ENCODE data around the gene GTF3C1. TPM values are rescaled to one million over a fixed set of nuclear protein-coding genes. Genes with fewer than 3 reads are reported as not detected.
A peak's percentile ranks its signal among the peaks of the same experiment; 100 is the strongest.

The GTF3C1 gene
- total and polyA plus RNA-seq, 12 donors = 51.0 to 225 (median 84.3) TPM

DNA sequence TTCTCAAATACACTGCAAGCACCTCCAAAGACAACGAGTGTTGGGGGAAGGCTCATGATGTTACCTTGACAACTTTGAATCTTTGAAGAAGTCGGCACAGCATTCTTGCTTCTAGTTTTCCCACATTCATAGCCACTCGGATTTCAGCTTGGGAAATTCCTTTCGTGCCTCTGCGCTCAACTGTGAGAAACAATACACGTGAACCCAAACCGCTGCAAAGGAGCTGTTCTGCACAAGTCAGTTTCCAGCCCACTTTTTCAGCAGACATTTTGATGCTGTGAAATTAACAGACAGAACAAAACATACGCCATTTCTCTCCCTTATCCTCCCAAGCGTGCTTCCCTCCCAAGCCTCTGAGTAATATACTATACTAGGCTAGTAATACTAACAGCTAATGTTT lies 41.2 kb downstream of the GTF3C1 start:
- Histone ChIP-seq H3K4me3 (no peak overlapping the region), H3K9me3 (replicated peaks in 1 of 3) (no peaks in the 10 kb centered on the region), H3K36me3 (replicated peaks in 1 of 2) (peaks cover 0 to 85% of the 10 kb centered on the region in 2 donors), H3K27ac (no peak overlapping the region), H3K27me3 (no peaks in the 10 kb centered on the region), H3K4me1 (replicated peaks in 1 of 2) (no peaks in the 10 kb centered on the region)
- TF ChIP-seq, protein P1, sequence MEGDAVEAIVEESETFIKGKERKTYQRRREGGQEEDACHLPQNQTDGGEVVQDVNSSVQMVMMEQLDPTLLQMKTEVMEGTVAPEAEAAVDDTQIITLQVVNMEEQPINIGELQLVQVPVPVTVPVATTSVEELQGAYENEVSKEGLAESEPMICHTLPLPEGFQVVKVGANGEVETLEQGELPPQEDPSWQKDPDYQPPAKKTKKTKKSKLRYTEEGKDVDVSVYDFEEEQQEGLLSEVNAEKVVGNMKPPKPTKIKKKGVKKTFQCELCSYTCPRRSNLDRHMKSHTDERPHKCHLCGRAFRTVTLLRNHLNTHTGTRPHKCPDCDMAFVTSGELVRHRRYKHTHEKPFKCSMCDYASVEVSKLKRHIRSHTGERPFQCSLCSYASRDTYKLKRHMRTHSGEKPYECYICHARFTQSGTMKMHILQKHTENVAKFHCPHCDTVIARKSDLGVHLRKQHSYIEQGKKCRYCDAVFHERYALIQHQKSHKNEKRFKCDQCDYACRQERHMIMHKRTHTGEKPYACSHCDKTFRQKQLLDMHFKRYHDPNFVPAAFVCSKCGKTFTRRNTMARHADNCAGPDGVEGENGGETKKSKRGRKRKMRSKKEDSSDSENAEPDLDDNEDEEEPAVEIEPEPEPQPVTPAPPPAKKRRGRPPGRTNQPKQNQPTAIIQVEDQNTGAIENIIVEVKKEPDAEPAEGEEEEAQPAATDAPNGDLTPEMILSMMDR (IDR thresholded peaks at IDR 0.05) = no peak
- TF ChIP-seq POLR2A (IDR thresholded peaks at IDR 0.05) = no peak
- intact Hi-C loops (cut with DNase I) = no loop called here
- WGBS, 4 donors = 91 to 97% (median 92%) methylated on average over 9 of the region's 9 CpGs
- DNase-seq = no peak

DNA sequence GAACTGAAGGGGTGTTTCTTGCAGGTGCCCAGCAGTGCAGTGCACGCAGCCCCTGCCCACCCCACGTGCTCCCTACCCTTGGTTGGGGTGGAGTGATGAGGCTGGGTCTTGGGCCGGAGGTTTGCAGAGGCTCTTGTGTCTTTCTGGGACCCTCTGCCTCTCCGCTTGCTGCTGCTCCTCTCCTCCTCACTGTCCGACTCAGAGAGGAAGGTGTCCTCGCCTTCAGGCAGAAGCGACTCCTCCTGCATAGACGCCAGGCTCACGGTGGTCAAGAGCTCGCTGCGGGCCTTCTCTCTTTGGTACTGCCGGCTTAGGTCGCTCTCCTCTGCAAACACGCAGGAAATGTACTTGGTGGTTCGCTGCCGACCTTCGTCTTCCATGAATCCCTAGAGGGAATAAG lies 42.9 kb downstream of the GTF3C1 start:
- Histone ChIP-seq H3K4me1 (replicated peaks in 1 of 2) (no peaks in the 10 kb centered on the region), H3K9me3 (replicated peaks in 1 of 3) (no peaks in the 10 kb centered on the region), H3K36me3 (replicated peaks in 1 of 2) (peaks cover 0 to 97% of the 10 kb centered on the region in 2 donors), H3K4me3 (no peak overlapping the region), H3K27me3 (no peaks in the 10 kb centered on the region), H3K27ac (no peak overlapping the region)
- 93 to 97% (median 94%) methylated on average over 13 to 17 of the region's 17 CpGs for WGBS, 4 donors
- intact Hi-C loops (cut with DNase I) = no loop called here
- TF ChIP-seq, protein P1 (IDR thresholded peaks at IDR 0.05) = no peak
- no peak for TF ChIP-seq POLR2A (IDR thresholded peaks at IDR 0.05)
- no peak for DNase-seq

DNA sequence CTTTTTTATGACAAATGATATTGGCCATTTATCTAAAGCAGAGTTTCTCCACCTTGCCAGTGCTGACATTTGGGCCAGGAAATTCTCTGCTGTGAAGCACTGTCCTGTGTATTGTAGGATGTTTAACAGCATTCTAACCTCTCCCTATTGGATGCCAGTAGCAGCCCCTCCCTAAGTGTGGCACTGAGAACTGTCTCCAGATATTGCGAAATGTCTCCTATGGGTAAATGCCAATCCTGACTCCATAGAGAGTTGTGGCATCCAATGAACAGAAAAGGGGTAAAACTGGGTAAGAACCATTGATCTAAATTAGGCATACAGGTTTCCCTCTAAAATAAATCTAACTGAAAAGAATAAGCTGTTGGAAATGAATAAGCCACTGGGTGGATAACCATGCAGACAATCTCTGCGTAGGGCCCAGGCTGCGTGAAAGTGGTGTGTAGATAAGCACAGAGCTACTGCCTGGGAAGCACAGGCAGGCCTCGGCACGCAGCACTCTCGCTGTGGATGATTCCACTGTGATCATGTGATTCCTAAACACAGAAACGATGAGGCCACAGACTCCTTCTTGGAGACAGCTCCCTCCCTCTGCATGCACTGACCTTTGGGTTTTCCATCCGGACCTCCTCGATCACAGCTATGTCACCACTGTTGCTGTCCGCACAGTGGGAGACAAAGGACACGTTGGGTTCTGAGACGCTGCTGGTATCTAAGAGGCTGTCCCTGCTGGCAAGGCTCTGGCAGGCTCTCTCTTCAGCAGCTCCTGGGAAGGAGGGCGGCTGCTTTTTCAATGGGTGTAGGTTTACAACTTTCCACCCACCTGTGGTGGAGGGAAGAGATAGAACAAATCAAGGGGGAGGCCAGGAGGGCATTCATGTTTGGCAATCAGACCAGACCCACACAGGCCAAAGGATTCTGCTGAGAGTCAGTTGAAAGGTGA lies 44.1 kb downstream of the GTF3C1 start:
- Histone ChIP-seq H3K27ac (no peak overlapping the region), H3K36me3 (replicated peaks in 1 of 2) (peaks cover 0 to 97% of the 10 kb centered on the region in 2 donors), H3K9me3 (replicated peaks in 1 of 3) (no peaks in the 10 kb centered on the region), H3K27me3 (no peaks in the 10 kb centered on the region), H3K4me3 (no peak overlapping the region), H3K4me1 (replicated peaks in 1 of 2) (no peaks in the 10 kb centered on the region)
- TF ChIP-seq, protein P1 (IDR thresholded peaks at IDR 0.05) = no peak
- no peak for TF ChIP-seq POLR2A (IDR thresholded peaks at IDR 0.05)
- 87 to 95% (median 91%) methylated on average over 13 of the region's 13 CpGs for WGBS, 4 donors
- intact Hi-C loops (cut with DNase I) = no loop called here
- peak in 1 of 7 donors; percentile 13 for DNase-seq

DNA sequence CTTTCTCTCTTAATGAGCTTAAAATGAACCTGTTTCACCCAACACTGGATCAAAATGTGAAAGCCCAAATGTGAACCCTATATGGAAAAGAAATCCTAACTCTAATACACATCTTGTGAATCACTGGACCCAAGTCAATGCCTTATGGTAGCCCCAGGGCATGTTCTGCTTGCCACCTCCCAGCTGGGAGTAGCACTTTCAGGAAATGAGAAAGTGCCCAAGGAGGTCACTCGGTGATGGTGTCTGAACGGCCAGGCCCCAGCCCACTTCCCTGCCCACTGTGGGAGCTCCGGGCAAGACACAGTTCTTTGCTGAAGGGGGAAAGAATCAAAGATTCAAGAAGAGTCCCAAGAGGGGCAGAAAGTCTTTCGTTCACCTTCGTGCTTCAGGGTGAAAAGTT lies 46.1 kb downstream of the GTF3C1 start:
- no peaks in the 10 kb centered on the region for H3K4me1 ChIP-seq (replicated peaks in 1 of 2)
- H3K27me3 ChIP-seq = no peaks in the 10 kb centered on the region
- no peaks in the 10 kb centered on the region for H3K9me3 ChIP-seq (replicated peaks in 1 of 3)
- H3K4me3 ChIP-seq = no peak overlapping the region
- DNase-seq = no peak
- peaks cover 0 to 100% of the 10 kb centered on the region in 2 donors for H3K36me3 ChIP-seq (replicated peaks in 1 of 2)
- TF ChIP-seq, protein P1 (IDR thresholded peaks at IDR 0.05) = no peak
- TF ChIP-seq POLR2A (IDR thresholded peaks at IDR 0.05) = no peak
- WGBS, 4 donors = 81 to 92% (median 84%) methylated on average over 5 of the region's 5 CpGs
- H3K27ac ChIP-seq = no peak overlapping the region
- intact Hi-C loops (cut with DNase I) = no loop called here

All from adrenal gland (tissue), 12 donors.